GM21723 (cell line): ENCODE data around the gene TBRG4.
"Not testable (repeated sequence)": the region's sequence is repeated elsewhere in the genome, so short reads cannot be mapped to it uniquely, and the experiment has no call there.

Experiments used
- ATAC-seq: cut with Tn5 transposase; IDR thresholded peaks from one replicate; pipeline ENCODE4 v1.9.1; 2021; ENCODE audit warnings: mild to moderate bottlenecking, moderate library complexity; ENCODE audit not compliant: unreplicated experiment

The TBRG4 gene

GRCh38 chr7:45111298-45112223 is at the start of gene TBRG4:
Gene TBRG4 (minus strand): TSS chr7:45111697. CDS start chr7:45109237, 2,460 bp downstream.
- ATAC-seq: peak; percentile 97

- ATAC-seq: no peak
These were observed 49.6 kb upstream of the TBRG4 start for GRCh38 chr7:45161138-45161537.

GRCh38 chr7:45160417-45160881 is 49.0 kb upstream of the TBRG4 start:
- ATAC-seq: peak; percentile 61

- no peak for ATAC-seq
These were observed 47.8 kb upstream of the TBRG4 start for GRCh38 chr7:45159296-45159695.

GRCh38 chr7:45158471-45158870 is 47.0 kb upstream of the TBRG4 start:
- no peak for ATAC-seq

GRCh38 chr7:45157653-45158401 is 46.3 kb upstream of the TBRG4 start, which contains the start of gene RAMP3:
Gene RAMP3 (plus strand): TSS chr7:45157791. CDS start chr7:45157829, 38 bp downstream.
- no peak for ATAC-seq

GRCh38 chr7:45157286-45157652 is 45.8 kb upstream of the TBRG4 start:
- no peak for ATAC-seq

GRCh38 chr7:45156516-45157272 is 45.2 kb upstream of the TBRG4 start:
- ATAC-seq: no peak

- no peak for ATAC-seq
These were observed 44.4 kb upstream of the TBRG4 start for GRCh38 chr7:45155941-45156340.

GRCh38 chr7:45155357-45155900 is 43.9 kb upstream of the TBRG4 start:
- ATAC-seq: no peak

- ATAC-seq: not testable (repeated sequence)
These were observed 42.4 kb upstream of the TBRG4 start for GRCh38 chr7:45153861-45154260.

GRCh38 chr7:45153233-45153632 is 41.7 kb upstream of the TBRG4 start:
- ATAC-seq: no peak

GRCh38 chr7:45151967-45152366 is 40.5 kb upstream of the TBRG4 start:
- no peak for ATAC-seq

- no peak for ATAC-seq
These were observed 39.7 kb upstream of the TBRG4 start for GRCh38 chr7:45151131-45151684.

GRCh38 chr7:45150199-45150598 is 38.7 kb upstream of the TBRG4 start:
- no peak for ATAC-seq

- ATAC-seq: no peak
These were observed 38.1 kb upstream of the TBRG4 start for GRCh38 chr7:45149606-45150005.

GRCh38 chr7:45148653-45148973 is 37.1 kb upstream of the TBRG4 start:
- no peak for ATAC-seq

- no peak for ATAC-seq
These were observed 36.6 kb upstream of the TBRG4 start for GRCh38 chr7:45147858-45148652.

GRCh38 chr7:45146531-45147379 is 35.3 kb upstream of the TBRG4 start:
- ATAC-seq: no peak
